ENCODE measurements around the gene IRF7.
"Not testable (repeated sequence)": the region's sequence is repeated elsewhere in the genome, so short reads cannot be mapped to it uniquely, and the experiment has no call there.

IRF7 gene

GRCh38 chr11:615504-616319 lies at the start of gene IRF7:
TSS of gene IRF7 (minus strand) at chr11:615950. CDS start at chr11:615364, 586 bp downstream.
- DNase-seq = peak; percentile 55

GRCh38 chr11:665062-665703 lies 49.4 kb upstream of the IRF7 start:
- no peak for DNase-seq

GRCh38 chr11:662689-663274 lies 47.0 kb upstream of the IRF7 start:
- DNase-seq = no peak

GRCh38 chr11:660681-661444 lies 45.1 kb upstream of the IRF7 start:
- DNase-seq = no peak

- DNase-seq = no peak
Measured at GRCh38 chr11:660281-660680, 44.5 kb upstream of the IRF7 start.

- DNase-seq = no peak
Measured at GRCh38 chr11:659532-660085, 43.9 kb upstream of the IRF7 start.

GRCh38 chr11:657691-658126 lies 42.0 kb upstream of the IRF7 start:
- DNase-seq = no peak

- DNase-seq = no peak
Measured at GRCh38 chr11:656866-657265, 41.1 kb upstream of the IRF7 start.

GRCh38 chr11:656426-656825 lies 40.7 kb upstream of the IRF7 start:
- DNase-seq = no peak

- DNase-seq = no peak
Measured at GRCh38 chr11:655036-655726, 39.4 kb upstream of the IRF7 start.

- not testable (repeated sequence) for DNase-seq
Measured at GRCh38 chr11:654444-654843, 38.7 kb upstream of the IRF7 start.

GRCh38 chr11:653837-654236 lies 38.1 kb upstream of the IRF7 start:
- no peak for DNase-seq

GRCh38 chr11:653136-653535 lies 37.4 kb upstream of the IRF7 start:
- not testable (repeated sequence) for DNase-seq

- no peak for DNase-seq
Measured at GRCh38 chr11:650482-650881, 34.7 kb upstream of the IRF7 start.

- not testable (repeated sequence) for DNase-seq
Measured at GRCh38 chr11:647672-648158, 32.0 kb upstream of the IRF7 start.

GRCh38 chr11:646214-646613 lies 30.5 kb upstream of the IRF7 start:
- no peak for DNase-seq

GRCh38 chr11:645536-645935 lies 29.8 kb upstream of the IRF7 start:
- DNase-seq = no peak

GRCh38 chr11:643849-644738 lies 28.3 kb upstream of the IRF7 start:
- no peak for DNase-seq

- DNase-seq = no peak
Measured at GRCh38 chr11:643366-643765, 27.6 kb upstream of the IRF7 start.

- no peak for DNase-seq
Measured at GRCh38 chr11:641806-642370, 26.1 kb upstream of the IRF7 start.
